Activated effector memory CD4-positive, alpha-beta T cell treated with anti-CD3 and anti-CD28 coated beads, Interleukin-2, amount 50 U/mL, for 16 hours (primary cell): ENCODE data around the gene VEGFD.

Experiments
- DNase-seq: peaks from one replicate; pipeline ENCODE4 v3.0.0-alpha.2; 2020

Gene VEGFD

GRCh38 chrX:15299941-15300851 lies 84.0 kb downstream of the VEGFD start:
- no peak for DNase-seq

- no peak for DNase-seq
Measured at GRCh38 chrX:15298780-15299179, 85.4 kb downstream of the VEGFD start.

GRCh38 chrX:15298201-15298600 lies 86.0 kb downstream of the VEGFD start:
- DNase-seq = no peak
